MCF 10A (cell line): Measurements from ENCODE around the gene LGI4. TPM values are rescaled to one million over a fixed set of nuclear protein-coding genes. Genes with fewer than 3 reads are reported as not detected.
A peak's percentile ranks its signal among the peaks of the same experiment; 100 is the strongest.

Source experiments
- BruUV-seq: library from RNA; stranded (reverse); fragments of 400-500 nt; replicated peaks from 2 replicates; lab custom pipeline; 2021; lab: Mats Ljungman, UMichigan
- CTCF ChIA-PET: fragments of 300-600 bp; sonication (Branson Sonifier 250); formaldehyde crosslinking; extraction: SDS; loops from one replicate; lab custom pipeline; 2021; ENCODE audit warnings: antibody characterized with exemption, inconsistent platforms; lab: Yijun Ruan, JAX
- POLR2A ChIA-PET: fragments of 300-600, 350-650 bp; sonication (Branson Sonifier 250); formaldehyde crosslinking; extraction: SDS; loops from one replicate; lab custom pipeline; 2020; ENCODE audit warnings: antibody characterized with exemption, inconsistent platforms; lab: Yijun Ruan, JAX
- DNase-seq: peaks from one replicate; pipeline ENCODE4 v3.0.0-alpha.2; 2018; ENCODE audit not compliant: unreplicated experiment
- H3K27ac Mint-ChIP-seq: one replicate; pipeline ENCODE4 v1.8.0; 2022; ENCODE audit warnings: mild to moderate bottlenecking, low read depth, mixed read lengths; ENCODE audit not compliant: unreplicated experiment
- H3K27me3 Mint-ChIP-seq: one replicate; pipeline ENCODE4 v1.8.0; 2022; ENCODE audit warnings: mixed read lengths; ENCODE audit not compliant: insufficient read depth, unreplicated experiment
- H3K36me3 Mint-ChIP-seq: one replicate; pipeline ENCODE4 v1.8.0; 2022; ENCODE audit warnings: mild to moderate bottlenecking, moderate library complexity, mixed read lengths; ENCODE audit not compliant: insufficient read depth, unreplicated experiment
- H3K4me1 Mint-ChIP-seq: one replicate; pipeline ENCODE4 v1.8.0; 2022; ENCODE audit warnings: mixed read lengths; ENCODE audit not compliant: insufficient read depth, unreplicated experiment
- H3K4me3 Mint-ChIP-seq: one replicate; pipeline ENCODE4 v1.8.0; 2022; ENCODE audit warnings: mild to moderate bottlenecking, moderate library complexity, mixed read lengths; ENCODE audit not compliant: unreplicated experiment
- H3K9me3 Mint-ChIP-seq: one replicate; pipeline ENCODE4 v1.8.0; 2022; ENCODE audit warnings: mixed read lengths; ENCODE audit not compliant: unreplicated experiment
- CTCF ChIP-seq: fragments of 200-600 bp; IDR thresholded peaks from one replicate; pipeline ENCODE4 v1.8.0; 2022; ENCODE audit warnings: antibody characterized with exemption, mild to moderate bottlenecking; ENCODE audit not compliant: unreplicated experiment
- intact Hi-C: fragments of 100-400 bp; cut with micrococcal nuclease; formaldehyde crosslinking; loops from 2 replicates; pipeline ENCODE4 v1.14.1; 2022
- total RNA-seq: library from RNA; stranded (reverse); gene quantifications from 2 replicates; pipeline ENCODE4 v1.2.3, GENCODE V29; 2022

The LGI4 gene
- total RNA-seq, 1 experiment from 2014 or later, result not detected

GRCh38 chr19:35143818-35144217, 9.0 kb upstream of the LGI4 start:
- BruUV-seq, result no TSS peak
- H3K36me3 Mint-ChIP-seq, result no peaks in the 10 kb centered on the region
- ChIA-PET POLR2A (no interaction called here), CTCF (interaction anchor here (0.5 to 1.7 kb wide), 5 partner anchors 10 to 205 kb away, joined by 3 to 7 read pairs (median 4); partner anchors contain the start of genes FXYD5 and HAMP)
- peaks cover 15% of the 10 kb centered on the region for H3K4me1 Mint-ChIP-seq
- H3K27me3 Mint-ChIP-seq, result peaks cover 19% of the 10 kb centered on the region
- DNase-seq, result no peak
- no peak overlapping the region for H3K4me3 Mint-ChIP-seq
- intact Hi-C loops, result loop anchor here (10.0 kb wide), 1 partner anchor 321 kb away; no protein-coding TSS in a partner anchor
- TF ChIP-seq CTCF, result no peak
- no peaks in the 10 kb centered on the region for H3K9me3 Mint-ChIP-seq
- H3K27ac Mint-ChIP-seq, result no peak overlapping the region

- intact Hi-C loops, result loop anchor here (10.0 kb wide), 1 partner anchor 322 kb away; no protein-coding TSS in a partner anchor
- BruUV-seq, result no TSS peak
Measured at GRCh38 chr19:35143231-35143715, 8.4 kb upstream of the LGI4 start, which contains the start of gene FXYD7. Gene FXYD7, plus strand, starts transcription at chr19:35143255. Its CDS starts 79 bp downstream, at chr19:35143334.

GRCh38 chr19:35142606-35143230, 7.9 kb upstream of the LGI4 start:
- ChIA-PET CTCF (interaction anchor here (0.5 to 2.2 kb wide), 16 partner anchors 9 to 830 kb away, joined by 3 to 24 read pairs (median 4); no protein-coding TSS in a partner anchor), POLR2A (interaction anchor here (0.6 to 0.7 kb wide), 3 partner anchors 10 to 23 kb away, joined by 3 to 4 read pairs (median 4); no protein-coding TSS in a partner anchor)
- intact Hi-C loops, result loop anchor here (10.0 kb wide), 1 partner anchor 322 kb away; no protein-coding TSS in a partner anchor
- no peaks in the 10 kb centered on the region for H3K36me3 Mint-ChIP-seq
- H3K9me3 Mint-ChIP-seq, result no peaks in the 10 kb centered on the region
- peak; percentile 53 for TF ChIP-seq CTCF
- H3K27ac Mint-ChIP-seq, result no peak overlapping the region
- peaks cover 15% of the 10 kb centered on the region for H3K4me1 Mint-ChIP-seq
- DNase-seq, result no peak
- no peak overlapping the region for H3K4me3 Mint-ChIP-seq
- H3K27me3 Mint-ChIP-seq, result peaks cover 19% of the 10 kb centered on the region
- no TSS peak for BruUV-seq

More at GRCh38 chr19:35143231-35143715, 8.4 kb upstream of the LGI4 start, which contains the start of gene FXYD7:
- peak; percentile 0 for TF ChIP-seq CTCF
- Mint-ChIP-seq H3K4me3 (no peak within 1 kb of the TSS), H3K36me3 (no peaks in the 10 kb centered on the region), H3K27me3 (peaks cover 19% of the 10 kb centered on the region), H3K27ac (no peak within 1 kb of the TSS), H3K9me3 (no peaks in the 10 kb centered on the region), H3K4me1 (peaks cover 15% of the 10 kb centered on the region)
- POLR2A ChIA-PET, result interaction anchor here (0.7 kb wide), 1 partner anchor 10 kb away, joined by 4 read pairs; no protein-coding TSS in a partner anchor
- no peak for DNase-seq
- CTCF ChIA-PET, result interaction anchor here (0.5 to 1.7 kb wide), 7 partner anchors 11 to 796 kb away, joined by 3 to 7 read pairs (median 4); partner anchors contain the start of genes FXYD5 and HAMP
